Endothelial cell of umbilical vein (primary cell): ENCODE measurements around the gene ZNF516. TPM values are rescaled to one million over a fixed set of nuclear protein-coding genes. Genes with fewer than 3 reads are reported as not detected.

Source experiments
- BruUV-seq: library from RNA; stranded (reverse); fragments of 400-500 nt; replicated peaks from 2 replicates; lab custom pipeline; 2021; lab: Mats Ljungman, UMichigan
- CTCF ChIA-PET: fragments of 300-600, 350-600 bp; sonication (Branson Sonifier 250); formaldehyde crosslinking; loops from one replicate; lab custom pipeline; 2021; ENCODE audit warnings: antibody characterized with exemption, inconsistent platforms; lab: Charles Lee
- POLR2A ChIA-PET: fragments of 300-600, 350-600 bp; sonication (Branson Sonifier 250); formaldehyde crosslinking; loops from one replicate; lab custom pipeline; 2021; ENCODE audit warnings: antibody characterized with exemption, inconsistent platforms; lab: Charles Lee
- DNase-seq: peaks from one replicate; pipeline ENCODE4 v3.0.0-alpha.2; 2011; ENCODE audit warnings: low read depth, low spot score
- FAIRE-seq: peaks from 2 replicates; lab custom pipeline; 2011; peaks lifted over from hg19 to GRCh38; lab: Jason Lieb, UNC
- H2AFZ ChIP-seq: 2 replicates; pipeline ENCODE4 v1.6.0; 2012; ENCODE audit warnings: low read depth, low read length, control low read depth, inconsistent platforms
- H3K27ac ChIP-seq: 2 replicates; pipeline ENCODE4 v1.5.1; 2011; ENCODE audit warnings: low read depth, mild to moderate bottlenecking, control low read depth, low read length, moderate library complexity; ENCODE audit not compliant: insufficient read depth
- H3K27me3 ChIP-seq, 2 experiments: 2 replicates each; pipeline versions ENCODE4 v1.6.0 to v1.6.1; 2011; ENCODE audit warnings: low read length in 2 of 2, mixed read lengths in 1 of 2; ENCODE audit not compliant: control insufficient read depth in 2 of 2, insufficient read depth in 2 of 2
- H3K36me3 ChIP-seq, 2 experiments: 2 replicates in 1 of 2; 3 replicates in 1 of 2; pipeline ENCODE4 v1.5.1; 2011; ENCODE audit warnings: low read length in 2 of 2, mild to moderate bottlenecking in 1 of 2, moderate library complexity in 1 of 2; ENCODE audit not compliant: control insufficient read depth in 2 of 2, insufficient read depth in 2 of 2; ENCODE audit errors: extremely low read depth in 1 of 2
- H3K4me1 ChIP-seq: 3 replicates; pipeline ENCODE4 v1.5.1; 2011; ENCODE audit warnings: mild to moderate bottlenecking, low read length; ENCODE audit not compliant: control insufficient read depth, insufficient read depth; ENCODE audit errors: extremely low read depth
- H3K4me2 ChIP-seq: 2 replicates; pipeline ENCODE4 v1.6.1; 2011; ENCODE audit warnings: low read length, control low read depth, mixed read lengths; ENCODE audit not compliant: insufficient read depth
- H3K4me3 ChIP-seq, 3 experiments: fragments of 200-600 bp in 1 of 3; sonication (generic), shearing (Covaris generic) in 1 of 3; replicated peaks in 1 of 3; 2 replicates each; pipeline ENCODE4 v1.5.1; 2011 to 2016; ENCODE audit warnings: control low read depth in 3 of 3, low read length in 3 of 3, mild to moderate bottlenecking in 2 of 3, inconsistent platforms in 1 of 3, low read depth in 1 of 3, moderate library complexity in 1 of 3; ENCODE audit not compliant: insufficient read depth in 1 of 3
- H3K79me2 ChIP-seq: 2 replicates; pipeline ENCODE4 v1.6.0; 2012; ENCODE audit warnings: low read length, inconsistent platforms; ENCODE audit not compliant: control insufficient read depth, insufficient read depth
- H3K9ac ChIP-seq: replicated peaks from 2 replicates; pipeline ENCODE3; 2011; ENCODE audit warnings: low read length, control low read depth; ENCODE audit not compliant: insufficient read depth; ENCODE audit errors: extremely low read depth
- H3K9me1 ChIP-seq: replicated peaks from 3 replicates; pipeline ENCODE4 v1.6.0; 2011; ENCODE audit warnings: mild to moderate bottlenecking, low read length; ENCODE audit not compliant: control insufficient read depth, insufficient read depth; ENCODE audit errors: extremely low read depth
- H3K9me3 ChIP-seq: replicated peaks from 2 replicates; pipeline ENCODE4 v1.5.1; 2012; ENCODE audit warnings: low read length, inconsistent platforms; ENCODE audit not compliant: control insufficient read depth, insufficient read depth
- H4K20me1 ChIP-seq: replicated peaks from 2 replicates; pipeline ENCODE3; 2011; ENCODE audit warnings: mild to moderate bottlenecking, low read length; ENCODE audit not compliant: control insufficient read depth, insufficient read depth; ENCODE audit errors: extremely low read depth
- CTCF ChIP-seq, 2 donors: IDR thresholded peaks; 1 replicate in 1 of 2; 2 replicates in 1 of 2; pipeline ENCODE4 v1.5.1; 2011; ENCODE audit warnings: low read length in 2 of 2, mild to moderate bottlenecking in 2 of 2, moderate library complexity in 2 of 2, control low read depth in 1 of 2, inconsistent platforms in 1 of 2, low read depth in 1 of 2; ENCODE audit not compliant: insufficient read depth in 1 of 2; ENCODE audit errors: extremely low read depth in 1 of 2
- EZH2 ChIP-seq: IDR thresholded peaks from 2 replicates; pipeline ENCODE4 v1.6.1; 2012; ENCODE audit warnings: borderline replicate concordance, low read depth, mild to moderate bottlenecking, moderate library complexity, low read length, inconsistent platforms; ENCODE audit not compliant: severe bottlenecking
- FOS ChIP-seq: IDR thresholded peaks from 2 replicates; pipeline ENCODE4 v1.6.1; 2011; ENCODE audit warnings: mild to moderate bottlenecking, low read length, moderate library complexity, borderline replicate concordance; ENCODE audit not compliant: insufficient read depth
- GATA2 ChIP-seq: IDR thresholded peaks from 2 replicates; pipeline ENCODE4 v1.7.0; 2011; ENCODE audit warnings: low read depth, mild to moderate bottlenecking, moderate library complexity, mixed read lengths, low read length; ENCODE audit not compliant: insufficient read length, insufficient read depth
- JUN ChIP-seq: IDR thresholded peaks from 2 replicates; pipeline ENCODE4 v1.6.1; 2011; ENCODE audit warnings: borderline replicate concordance, low read depth; ENCODE audit not compliant: insufficient read length, insufficient read depth
- MAX ChIP-seq: IDR thresholded peaks from 2 replicates; pipeline ENCODE4 v1.6.1; 2011; ENCODE audit not compliant: insufficient read depth, insufficient read length
- MYC ChIP-seq: IDR thresholded peaks from one replicate; pipeline ENCODE4 v1.6.1; 2011; ENCODE audit warnings: mild to moderate bottlenecking, low read depth, low read length
- POLR2A ChIP-seq: IDR thresholded peaks from 2 replicates; pipeline ENCODE4 v1.6.1; 2012; ENCODE audit warnings: low read depth, mild to moderate bottlenecking, control low read depth, low read length
- POLR2AphosphoS5 ChIP-seq: IDR thresholded peaks from 2 replicates; pipeline ENCODE4 v1.6.1; 2012; ENCODE audit warnings: low read depth, mild to moderate bottlenecking, control low read depth, low read length, moderate library complexity; ENCODE audit not compliant: insufficient read depth
- dilution Hi-C: fragments of 300-500 bp; cut with MboI; formaldehyde crosslinking; loops from one replicate; pipeline ENCODE4 v1.15.0; 2019; ENCODE audit warnings: low sequenced_read_pairs; ENCODE audit not compliant: extremely low pct_ligation_motif_present
- intact Hi-C: fragments of 100-400 bp; cut with micrococcal nuclease; formaldehyde crosslinking; loops from one replicate; pipeline ENCODE4 v1.10.0; 2022
- polyA plus RNA-seq, 4 experiments: library from polyadenylated mRNA; depleted of rRNA in 3 of 4; stranded (reverse) in 3 of 4; unstranded in 1 of 4; fragments of >200 nt; gene quantifications; 2 replicates each; pipeline versions ENCODE4 v1.2.1 to v1.2.3, GENCODE V29; 2011 to 2012; ENCODE audit warnings: missing spikeins in 1 of 4
- total RNA-seq: library from RNA; stranded (reverse); gene quantifications from 2 replicates; pipeline ENCODE4 v1.2.3, GENCODE V29; 2021

The ZNF516 gene
- total and polyA plus RNA-seq, 2 donors (not counting 3 experiments of a cell fraction or from before 2014, with no cell fraction given): 3.6 to 19.1 TPM

- no peak overlapping the region for H3K4me3 ChIP-seq
- ChIA-PET CTCF (no interaction called here), POLR2A (no interaction called here)
- H3K9me3 ChIP-seq: no peaks in the 10 kb centered on the region
- H3K27me3 ChIP-seq: no peaks in the 10 kb centered on the region
- H3K9me1 ChIP-seq: no peaks in the 10 kb centered on the region
- H3K9ac ChIP-seq: no peak overlapping the region
- FAIRE-seq (no peak), DNase-seq (no peak)
- no peaks in the 10 kb centered on the region for H3K36me3 ChIP-seq
- dilution Hi-C loops: no loop called here
- intact Hi-C loops: no loop called here
- H4K20me1 ChIP-seq: no peaks in the 10 kb centered on the region
- no peaks in the 10 kb centered on the region for H3K4me1 ChIP-seq
- no peak overlapping the region for H3K4me2 ChIP-seq
- no peak overlapping the region for H3K27ac ChIP-seq
- no peaks in the 10 kb centered on the region for H3K79me2 ChIP-seq
- H2AFZ ChIP-seq: no peak overlapping the region
- TF ChIP-seq EZH2 (no peak), MYC (no peak), GATA2 (no peak), MAX (no peak), FOS (no peak), POLR2A (no peak), POLR2AphosphoS5 (no peak), CTCF (IDR thresholded peaks at IDR 0.05; ENCODE audit: extremely low read depth in 1 of 2, insufficient read depth in 1 of 2, low read depth in 1 of 2, low read length in 2 of 2) (no peak), JUN (no peak)
- no TSS peak for BruUV-seq
Measured at GRCh38 chr18:76368271-76368670, 126.8 kb downstream of the ZNF516 start.
